ENCODE data around the gene MICAL1. TPM values are rescaled to one million over a fixed set of nuclear protein-coding genes. Genes with fewer than 3 reads are reported as not detected.

Gene MICAL1
- total and polyA plus RNA-seq, 12 donors: 3.1 to 99.9 (median 10.4) TPM

- DNase-seq: no peak
- Histone ChIP-seq H3K4me3 (no peak overlapping the region), H3K36me3 (replicated peaks in 1 of 2) (peaks cover 0 to 10% of the 10 kb centered on the region in 2 donors), H3K9me3 (replicated peaks in 1 of 3) (no peaks in the 10 kb centered on the region), H3K27me3 (no peaks in the 10 kb centered on the region), H3K27ac (no peak overlapping the region), H3K4me1 (replicated peaks in 1 of 2) (peaks cover 4 to 8% of the 10 kb centered on the region in 2 donors)
- intact Hi-C loops (cut with DNase I): no loop called here
- no peak for TF ChIP-seq POLR2A (IDR thresholded peaks at IDR 0.05)
- no peak for TF ChIP-seq CTCF (IDR thresholded peaks at IDR 0.05)
- 87 to 93% (median 92%) methylated on average over 15 of the region's 15 CpGs for WGBS, 4 donors
Measured at GRCh38 chr6:109446072-109446471, 9.5 kb downstream of the MICAL1 start.

DNA sequence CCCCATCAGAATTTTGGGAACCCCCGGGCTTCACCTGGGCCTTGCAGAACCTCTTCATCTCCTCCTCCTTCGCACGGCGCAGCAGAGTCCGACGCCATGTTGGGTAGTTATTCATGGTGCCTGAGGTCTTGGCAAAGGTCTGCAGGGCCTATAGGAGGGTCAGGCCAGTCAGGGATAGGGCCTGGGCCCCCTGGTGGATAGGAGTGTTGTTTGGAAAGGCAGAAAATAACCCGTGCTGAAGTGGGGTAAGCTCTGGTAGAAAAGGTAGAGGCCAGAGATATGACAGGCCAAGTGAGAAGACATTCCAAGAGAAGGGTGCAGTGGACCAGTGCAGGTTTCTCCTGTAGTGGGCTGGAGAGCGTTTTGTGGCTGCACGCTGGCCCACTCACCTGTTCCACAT is 10.2 kb downstream of the MICAL1 start:
- intact Hi-C loops (cut with DNase I): no loop called here
- no peak for DNase-seq
- Histone ChIP-seq H3K9me3 (replicated peaks in 1 of 3) (no peaks in the 10 kb centered on the region), H3K4me1 (replicated peaks in 1 of 2) (peaks cover 4 to 8% of the 10 kb centered on the region in 2 donors), H3K27ac (no peak overlapping the region), H3K36me3 (replicated peaks in 1 of 2) (peaks cover 0 to 10% of the 10 kb centered on the region in 2 donors), H3K4me3 (no peak overlapping the region), H3K27me3 (no peaks in the 10 kb centered on the region)
- WGBS, 4 donors: 87 to 93% (median 92%) methylated on average over 9 of the region's 9 CpGs
- no peak for TF ChIP-seq CTCF (IDR thresholded peaks at IDR 0.05)
- TF ChIP-seq POLR2A (IDR thresholded peaks at IDR 0.05): no peak

- Histone ChIP-seq H3K36me3 (replicated peaks in 1 of 2) (peaks cover 0 to 10% of the 10 kb centered on the region in 2 donors), H3K27ac (no peak overlapping the region), H3K4me1 (replicated peaks in 1 of 2) (peaks cover 4 to 8% of the 10 kb centered on the region in 2 donors), H3K4me3 (no peak overlapping the region), H3K27me3 (no peaks in the 10 kb centered on the region), H3K9me3 (replicated peaks in 1 of 3) (no peaks in the 10 kb centered on the region)
- TF ChIP-seq CTCF (IDR thresholded peaks at IDR 0.05) (no peak), POLR2A (IDR thresholded peaks at IDR 0.05) (no peak)
- WGBS, 4 donors: 94 to 98% (median 96%) methylated on average over 5 to 10 of the region's 10 CpGs
- intact Hi-C loops (cut with DNase I): no loop called here
- no peak for DNase-seq
Measured at GRCh38 chr6:109443425-109443950, 12.1 kb downstream of the MICAL1 start.

GRCh38 chr6:109442393-109442924 is 13.1 kb downstream of the MICAL1 start:
- Histone ChIP-seq H3K4me3 (no peak overlapping the region), H3K9me3 (replicated peaks in 1 of 3) (no peaks in the 10 kb centered on the region), H3K27me3 (no peaks in the 10 kb centered on the region), H3K36me3 (replicated peaks in 1 of 2) (peaks cover 0 to 10% of the 10 kb centered on the region in 2 donors), H3K27ac (no peak overlapping the region), H3K4me1 (replicated peaks in 1 of 2) (peaks cover 4 to 8% of the 10 kb centered on the region in 2 donors)
- intact Hi-C loops (cut with DNase I): no loop called here
- no peak for TF ChIP-seq CTCF (IDR thresholded peaks at IDR 0.05)
- TF ChIP-seq POLR2A (IDR thresholded peaks at IDR 0.05): no peak
- no peak for DNase-seq
- 92 to 100% (median 97%) methylated on average over 6 of the region's 6 CpGs for WGBS, 4 donors

Data from adrenal gland (tissue), 12 donors.